Uterus (tissue), 4 donors: ENCODE measurements around the gene ARHGEF26. TPM values are rescaled to one million over a fixed set of nuclear protein-coding genes. Genes with fewer than 3 reads are reported as not detected.

Experiments
- DNase-seq, 2 donors: peaks; one replicate each; pipeline ENCODE4 v3.0.0-alpha.2; 2019 to 2020
- H3K27ac ChIP-seq, 2 donors: fragments of 200-600 bp; sonication (generic); 1 replicate in 1 of 2; 2 replicates in 1 of 2; pipeline ENCODE4 v1.5.1; 2016 to 2018
- H3K27me3 ChIP-seq, 2 donors: fragments of 200-600 bp; sonication (generic); one replicate each; pipeline ENCODE4 v1.5.1; 2018 to 2019; ENCODE audit warnings: control low read depth in 1 of 2
- H3K36me3 ChIP-seq, 2 donors: fragments of 200-600 bp; sonication (generic); one replicate each; pipeline ENCODE4 v1.5.1; 2019; ENCODE audit warnings: control low read depth in 1 of 2
- H3K4me1 ChIP-seq, 2 donors: fragments of 200-600 bp; sonication (generic); one replicate each; pipeline ENCODE4 v1.5.1; 2018 to 2019; ENCODE audit warnings: control low read depth in 1 of 2
- H3K4me3 ChIP-seq, 2 donors: fragments of 200-600 bp; sonication (generic); 1 replicate in 1 of 2; 2 replicates in 1 of 2; pipeline ENCODE4 v1.5.1; 2018 to 2019; ENCODE audit warnings: mild to moderate bottlenecking in 1 of 2
- H3K9me3 ChIP-seq, 2 donors: fragments of 200-600 bp; sonication (generic); one replicate each; pipeline ENCODE4 v1.5.1; 2019; ENCODE audit warnings: control low read depth in 1 of 2
- POLR2A ChIP-seq, 2 donors: fragments of 450-650 bp; IDR thresholded peaks; one replicate each; pipeline ENCODE4 v1.6.1; 2016; ENCODE audit warnings: antibody characterized with exemption in 2 of 2, mild to moderate bottlenecking in 1 of 2, moderate library complexity in 1 of 2
- intact Hi-C: fragments of 100-400 bp; cut with DNase I; formaldehyde crosslinking; loops from one replicate; pipeline ENCODE4 v1.15.1; 2023; ENCODE audit warnings: low total_unique reads
- total RNA-seq, 4 donors: library from RNA; depleted of rRNA in 3 of 4; stranded (reverse); fragments of >200 nt in 3 of 4; gene quantifications; one replicate each; pipeline versions ENCODE4 v1.1.0 to v1.2.4, GENCODE V29; 2014 to 2023
- TF ChIP-seq, protein P1 (sequence below), 4 experiments: fragments of 200-600 bp in 2 of 4; fragments of 450-650 bp in 2 of 4; sonication (generic) in 2 of 4; IDR thresholded peaks; one replicate each; pipeline ENCODE4 v1.5.1; 2016 to 2019; ENCODE audit warnings: antibody characterized with exemption in 4 of 4, mild to moderate bottlenecking in 2 of 4, moderate library complexity in 1 of 4
- donor health status: DM: yes; HTN: yes; CAD: no.

ARHGEF26 gene
- total RNA-seq, 4 donors from 2014 or later = 13.5 to 43.5 (median 16.6) TPM

DNA sequence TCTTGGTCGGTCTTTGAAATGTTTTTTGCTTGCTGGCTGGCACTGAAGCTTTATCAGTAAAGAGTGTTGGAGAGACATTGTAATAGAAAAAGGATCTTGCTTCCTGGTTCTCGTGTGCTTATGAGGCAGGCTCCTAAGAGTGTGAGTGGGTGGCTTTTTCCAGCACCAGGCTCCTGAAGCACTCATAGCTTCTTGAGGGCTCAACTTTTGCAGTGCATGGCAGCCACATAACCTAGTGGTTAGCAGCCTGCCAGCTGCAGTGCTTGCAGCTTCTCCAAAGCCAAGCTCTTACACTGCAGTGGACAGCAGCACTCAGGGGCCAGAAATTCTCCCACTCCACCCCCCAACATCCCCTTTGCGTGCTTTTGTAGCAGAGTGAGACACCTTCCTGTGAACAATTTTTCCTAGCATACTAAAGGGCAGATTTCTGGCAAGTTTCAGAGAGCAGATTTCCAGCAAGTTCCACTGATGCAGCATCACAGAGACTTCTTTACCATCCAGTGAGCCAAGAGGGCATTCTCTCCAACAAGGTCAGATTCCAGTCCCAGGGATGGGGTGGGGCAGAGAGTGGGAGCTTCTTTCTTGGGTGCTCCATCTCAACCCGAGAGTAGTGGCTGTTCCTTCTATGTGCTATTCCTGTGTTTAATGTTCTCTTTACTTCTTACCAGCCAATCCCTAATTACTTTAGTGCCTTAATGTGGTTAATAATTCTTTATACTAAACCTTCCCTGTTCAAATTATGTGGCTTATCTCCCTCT lies 15.8 kb upstream of the ARHGEF26 start:
- intact Hi-C loops = no loop called here
- TF ChIP-seq, protein P1, sequence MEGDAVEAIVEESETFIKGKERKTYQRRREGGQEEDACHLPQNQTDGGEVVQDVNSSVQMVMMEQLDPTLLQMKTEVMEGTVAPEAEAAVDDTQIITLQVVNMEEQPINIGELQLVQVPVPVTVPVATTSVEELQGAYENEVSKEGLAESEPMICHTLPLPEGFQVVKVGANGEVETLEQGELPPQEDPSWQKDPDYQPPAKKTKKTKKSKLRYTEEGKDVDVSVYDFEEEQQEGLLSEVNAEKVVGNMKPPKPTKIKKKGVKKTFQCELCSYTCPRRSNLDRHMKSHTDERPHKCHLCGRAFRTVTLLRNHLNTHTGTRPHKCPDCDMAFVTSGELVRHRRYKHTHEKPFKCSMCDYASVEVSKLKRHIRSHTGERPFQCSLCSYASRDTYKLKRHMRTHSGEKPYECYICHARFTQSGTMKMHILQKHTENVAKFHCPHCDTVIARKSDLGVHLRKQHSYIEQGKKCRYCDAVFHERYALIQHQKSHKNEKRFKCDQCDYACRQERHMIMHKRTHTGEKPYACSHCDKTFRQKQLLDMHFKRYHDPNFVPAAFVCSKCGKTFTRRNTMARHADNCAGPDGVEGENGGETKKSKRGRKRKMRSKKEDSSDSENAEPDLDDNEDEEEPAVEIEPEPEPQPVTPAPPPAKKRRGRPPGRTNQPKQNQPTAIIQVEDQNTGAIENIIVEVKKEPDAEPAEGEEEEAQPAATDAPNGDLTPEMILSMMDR (IDR thresholded peaks at IDR 0.05) = no peak
- no peak for TF ChIP-seq POLR2A (IDR thresholded peaks at IDR 0.05)
- no peaks in the 10 kb centered on the region for H3K4me1 ChIP-seq
- no peaks in the 10 kb centered on the region for H3K9me3 ChIP-seq
- H3K4me3 ChIP-seq = no peak overlapping the region
- no peak overlapping the region for H3K27ac ChIP-seq
- no peak for DNase-seq
- H3K36me3 ChIP-seq = no peaks in the 10 kb centered on the region
- no peaks in the 10 kb centered on the region for H3K27me3 ChIP-seq

DNA sequence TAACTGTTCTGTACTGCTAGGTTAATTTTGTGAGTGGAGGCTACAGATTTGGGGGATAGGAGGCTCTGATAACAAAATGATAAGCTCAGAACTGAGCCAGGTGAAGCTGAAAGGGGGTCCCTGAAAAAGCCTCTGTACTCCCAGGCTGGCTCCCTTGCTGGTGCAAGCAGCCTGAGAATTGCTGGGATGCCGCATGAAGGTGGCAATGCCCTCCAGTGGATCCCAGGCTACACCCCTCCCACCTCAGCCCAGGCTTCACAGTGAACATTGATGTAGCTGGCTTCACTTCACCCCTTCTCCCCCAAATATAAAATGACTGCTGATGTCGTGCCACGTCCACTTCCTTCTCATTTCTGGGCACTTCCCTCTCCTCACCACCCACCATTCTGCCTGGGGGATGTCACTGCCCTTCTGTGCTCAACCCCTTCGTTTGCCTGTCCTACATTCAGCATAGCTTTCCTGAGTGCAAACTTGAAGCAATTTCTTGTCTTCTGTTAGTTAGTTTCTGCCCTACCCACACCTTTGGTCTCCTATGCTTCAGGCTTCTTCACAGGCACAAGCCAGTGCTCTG lies 9.7 kb upstream of the ARHGEF26 start:
- no peak for DNase-seq
- no peak overlapping the region for H3K27ac ChIP-seq

DNA sequence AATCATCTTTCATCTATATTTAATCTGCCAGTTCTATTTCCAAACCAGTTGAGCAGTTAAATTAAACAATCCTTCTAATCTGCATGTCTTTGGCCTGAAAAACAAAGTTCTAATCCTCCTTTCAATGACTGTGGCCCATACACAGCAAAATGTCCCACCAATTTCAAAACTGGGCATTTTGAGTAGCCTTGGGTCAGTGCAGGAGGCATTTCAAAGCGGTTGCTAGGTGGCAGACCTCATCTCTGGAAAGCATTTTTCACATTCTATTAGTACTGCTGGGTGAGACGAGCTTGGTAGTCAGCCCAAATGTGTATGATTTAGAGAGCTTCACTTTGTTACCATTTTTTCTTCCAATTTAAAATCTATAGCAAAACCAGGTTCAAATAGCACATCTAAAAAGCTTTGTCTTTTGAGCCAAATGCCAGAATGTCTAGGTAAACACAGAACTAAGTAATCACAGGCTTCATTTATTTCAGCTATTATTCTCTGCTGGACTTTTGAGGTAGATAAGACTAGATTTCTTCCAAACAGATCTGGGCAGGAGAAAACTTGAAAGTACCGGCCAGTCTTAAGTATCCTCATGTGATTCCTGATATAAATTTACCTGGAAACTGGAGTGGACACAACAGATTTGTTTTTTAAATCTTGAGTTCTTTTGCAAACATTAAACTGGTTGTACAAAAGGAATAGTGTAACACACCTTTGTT lies 8.9 kb upstream of the ARHGEF26 start:
- H3K4me3 ChIP-seq = no peak overlapping the region
- H3K27ac ChIP-seq = no peak overlapping the region
- no peak for TF ChIP-seq POLR2A (IDR thresholded peaks at IDR 0.05)
- TF ChIP-seq, protein P1 (IDR thresholded peaks at IDR 0.05) = no peak
- no peaks in the 10 kb centered on the region for H3K9me3 ChIP-seq
- no peaks in the 10 kb centered on the region for H3K4me1 ChIP-seq
- H3K36me3 ChIP-seq = no peaks in the 10 kb centered on the region
- intact Hi-C loops = no loop called here
- no peaks in the 10 kb centered on the region for H3K27me3 ChIP-seq
- no peak for DNase-seq

More for the DNA sequence above, 9.7 kb upstream of the ARHGEF26 start:
- intact Hi-C loops = no loop called here
- no peaks in the 10 kb centered on the region for H3K4me1 ChIP-seq
- H3K36me3 ChIP-seq = no peaks in the 10 kb centered on the region
- H3K4me3 ChIP-seq = no peak overlapping the region
- TF ChIP-seq, protein P1 (IDR thresholded peaks at IDR 0.05) = no peak
- TF ChIP-seq POLR2A (IDR thresholded peaks at IDR 0.05) = no peak
- H3K9me3 ChIP-seq = no peaks in the 10 kb centered on the region
- H3K27me3 ChIP-seq = no peaks in the 10 kb centered on the region

DNA sequence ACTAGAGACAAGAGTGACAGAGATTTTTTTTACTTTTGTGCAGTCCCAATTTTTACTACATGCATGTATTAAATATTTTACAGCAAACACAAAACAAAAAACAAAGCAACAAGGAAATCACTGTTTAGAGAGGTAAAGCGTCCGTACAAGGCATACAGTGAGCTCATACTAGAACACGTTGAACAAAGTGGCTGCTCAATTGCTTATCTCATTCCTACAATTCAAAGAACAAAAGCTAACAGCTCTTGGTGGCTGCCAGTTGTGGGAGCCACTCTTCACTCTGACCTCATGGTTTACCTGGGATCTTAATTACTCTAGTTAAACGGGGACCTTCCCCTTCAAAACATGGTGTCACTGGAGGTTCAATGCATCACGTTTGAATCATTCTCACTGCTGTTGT lies 7.6 kb upstream of the ARHGEF26 start:
- Histone ChIP-seq H3K9me3 (no peaks in the 10 kb centered on the region), H3K4me1 (no peaks in the 10 kb centered on the region), H3K36me3 (no peaks in the 10 kb centered on the region), H3K27me3 (no peaks in the 10 kb centered on the region), H3K27ac (no peak overlapping the region), H3K4me3 (no peak overlapping the region)
- TF ChIP-seq POLR2A (IDR thresholded peaks at IDR 0.05) = no peak
- TF ChIP-seq, protein P1 (IDR thresholded peaks at IDR 0.05) = no peak
- intact Hi-C loops = no loop called here
- no peak for DNase-seq

DNA sequence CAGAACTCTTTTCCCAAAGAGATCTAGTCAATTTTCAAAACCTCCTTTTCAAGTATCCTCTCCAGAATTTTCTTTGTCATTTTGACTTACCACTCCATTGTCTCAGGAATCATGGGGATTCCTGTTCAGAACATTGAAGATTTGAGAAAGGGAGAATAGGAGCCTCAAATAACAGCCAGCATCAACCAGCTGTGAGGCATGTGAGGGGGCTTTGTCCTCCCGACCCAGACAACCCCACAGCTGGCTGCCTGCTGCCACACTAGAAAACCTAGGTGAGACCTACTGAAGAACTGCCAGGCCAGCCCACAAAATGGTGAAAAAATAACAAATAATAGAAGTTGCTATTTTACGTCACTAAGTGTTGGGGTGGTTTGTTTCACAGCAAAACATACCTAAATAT lies 5.9 kb upstream of the ARHGEF26 start:
- no peak overlapping the region for H3K27ac ChIP-seq
- no peaks in the 10 kb centered on the region for H3K27me3 ChIP-seq
- H3K9me3 ChIP-seq = no peaks in the 10 kb centered on the region
- H3K4me1 ChIP-seq = no peaks in the 10 kb centered on the region
- H3K4me3 ChIP-seq = no peak overlapping the region
- H3K36me3 ChIP-seq = no peaks in the 10 kb centered on the region
- no peak for DNase-seq
- intact Hi-C loops = no loop called here
- no peak for TF ChIP-seq POLR2A (IDR thresholded peaks at IDR 0.05)
- TF ChIP-seq, protein P1 (IDR thresholded peaks at IDR 0.05) = no peak
